ENCODE measurements around the gene PATL2.
A peak's percentile ranks its signal among the peaks of the same experiment; 100 is the strongest.
"Not testable (repeated sequence)": the region's sequence is repeated elsewhere in the genome, so short reads cannot be mapped to it uniquely, and the experiment has no call there.

PATL2 gene

GRCh38 chr15:44710236-44711095 lies 657 bp downstream of the PATL2 start:
- TF ChIP-seq CTCF (IDR thresholded peaks at IDR 0.05; ENCODE audit: low read depth, low read length, missing control alignments) = peak; percentile 50
- DNase-seq (ENCODE audit: low read depth) = peak; percentile 78
- peak overlapping the region; percentile 89 for H3K4me3 ChIP-seq (ENCODE audit: low read depth, low read length)

GRCh38 chr15:44706946-44707636 lies 4.0 kb downstream of the PATL2 start:
- no peak for TF ChIP-seq CTCF (IDR thresholded peaks at IDR 0.05; ENCODE audit: low read depth, low read length, missing control alignments)
- H3K4me3 ChIP-seq (ENCODE audit: low read depth, low read length) = no peak overlapping the region
- no peak for DNase-seq (ENCODE audit: low read depth)

GRCh38 chr15:44706401-44706800 lies 4.7 kb downstream of the PATL2 start:
- TF ChIP-seq CTCF (IDR thresholded peaks at IDR 0.05; ENCODE audit: low read depth, low read length, missing control alignments) = no peak
- no peak overlapping the region for H3K4me3 ChIP-seq (ENCODE audit: low read depth, low read length)
- no peak for DNase-seq (ENCODE audit: low read depth)

GRCh38 chr15:44705986-44706385 lies 5.1 kb downstream of the PATL2 start:
- DNase-seq (ENCODE audit: low read depth) = no peak
- TF ChIP-seq CTCF (IDR thresholded peaks at IDR 0.05; ENCODE audit: low read depth, low read length, missing control alignments) = no peak
- H3K4me3 ChIP-seq (ENCODE audit: low read depth, low read length) = no peak overlapping the region

GRCh38 chr15:44700676-44701075 lies 10.4 kb downstream of the PATL2 start:
- DNase-seq (ENCODE audit: low read depth) = not testable (repeated sequence)

GRCh38 chr15:44698641-44699040 lies 12.5 kb downstream of the PATL2 start:
- DNase-seq (ENCODE audit: low read depth) = no peak
- no peak for TF ChIP-seq CTCF (IDR thresholded peaks at IDR 0.05; ENCODE audit: low read depth, low read length, missing control alignments)
- H3K4me3 ChIP-seq (ENCODE audit: low read depth, low read length) = no peak overlapping the region

More at GRCh38 chr15:44700676-44701075, 10.4 kb downstream of the PATL2 start:
- H3K4me3 ChIP-seq (ENCODE audit: low read depth, low read length) = not testable (repeated sequence)

GRCh38 chr15:44697014-44697413 lies 14.1 kb downstream of the PATL2 start:
- TF ChIP-seq CTCF (IDR thresholded peaks at IDR 0.05; ENCODE audit: low read depth, low read length, missing control alignments) = no peak
- H3K4me3 ChIP-seq (ENCODE audit: low read depth, low read length) = no peak overlapping the region
- no peak for DNase-seq (ENCODE audit: low read depth)
